NCI-H748 treated with DMSO at 0.1 percent for 48 hours (cell line): ENCODE measurements around the gene EPG5.
"Not testable (repeated sequence)": the region's sequence is repeated elsewhere in the genome, so short reads cannot be mapped to it uniquely, and the experiment has no call there.

Source experiments
- DNase-seq: peaks from one replicate; lab custom pipeline; 2025; lab: John Stamatoyannopoulos, UW

The EPG5 gene

DNA sequence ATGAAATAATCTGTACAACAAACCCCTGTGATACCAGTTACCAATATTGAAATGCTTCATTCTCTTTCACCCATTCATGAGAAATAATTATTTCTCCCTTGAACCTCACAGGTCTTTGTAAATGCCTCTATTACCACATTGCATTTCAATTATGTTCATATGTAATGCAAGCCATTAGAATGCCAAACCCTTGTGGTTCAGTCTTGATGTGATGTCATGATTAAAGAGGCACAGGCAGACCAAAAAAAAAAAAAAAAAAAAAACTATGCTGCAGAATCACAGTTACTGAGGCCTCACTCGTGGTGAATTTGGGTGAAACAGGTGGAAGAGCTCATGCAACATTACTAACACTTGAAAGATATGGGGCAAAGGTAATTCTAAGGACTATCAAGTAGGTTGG lies 9.4 kb upstream of the EPG5 start:
- DNase-seq: no peak

DNA sequence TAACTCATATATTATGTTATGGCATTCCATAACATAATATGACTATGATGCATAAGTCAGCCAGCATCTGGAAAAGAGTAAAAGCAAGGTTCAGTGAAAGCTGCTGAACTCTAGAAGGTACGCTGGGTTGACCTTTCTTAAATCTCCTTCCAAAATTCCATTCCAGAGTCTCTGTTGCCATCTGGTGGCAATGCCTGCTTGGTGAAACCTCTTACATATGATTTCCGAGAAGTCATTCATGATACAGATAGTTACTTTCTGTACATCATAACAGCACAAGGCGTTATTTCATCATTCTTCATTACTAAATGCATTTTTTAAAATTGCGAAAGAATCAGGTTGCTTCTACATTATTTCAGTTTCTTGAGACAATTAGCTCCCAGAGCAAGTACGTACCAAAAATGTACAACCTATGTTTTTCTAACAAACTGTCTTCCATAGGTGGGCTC lies 7.0 kb upstream of the EPG5 start:
- peak; percentile 67 for DNase-seq

DNA sequence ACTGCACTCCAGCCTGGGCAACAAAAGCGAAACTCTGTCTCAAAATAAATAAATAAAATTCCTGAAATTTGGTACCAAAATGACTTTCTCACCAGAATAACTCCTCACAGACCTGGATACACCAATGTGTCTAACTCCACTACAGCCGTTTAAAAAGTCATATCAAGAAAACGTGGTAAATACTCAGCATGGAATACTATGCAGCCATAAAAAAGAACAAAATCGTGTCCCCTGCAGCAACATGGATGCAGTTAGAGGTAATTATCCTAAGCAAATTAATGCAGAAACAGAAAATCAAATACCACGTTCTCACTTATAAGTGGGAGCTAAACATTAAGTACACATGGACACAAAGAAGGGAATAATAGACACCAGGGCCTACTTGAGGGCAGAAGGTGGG lies 2.2 kb downstream of the EPG5 start:
- not testable (repeated sequence) for DNase-seq

DNA sequence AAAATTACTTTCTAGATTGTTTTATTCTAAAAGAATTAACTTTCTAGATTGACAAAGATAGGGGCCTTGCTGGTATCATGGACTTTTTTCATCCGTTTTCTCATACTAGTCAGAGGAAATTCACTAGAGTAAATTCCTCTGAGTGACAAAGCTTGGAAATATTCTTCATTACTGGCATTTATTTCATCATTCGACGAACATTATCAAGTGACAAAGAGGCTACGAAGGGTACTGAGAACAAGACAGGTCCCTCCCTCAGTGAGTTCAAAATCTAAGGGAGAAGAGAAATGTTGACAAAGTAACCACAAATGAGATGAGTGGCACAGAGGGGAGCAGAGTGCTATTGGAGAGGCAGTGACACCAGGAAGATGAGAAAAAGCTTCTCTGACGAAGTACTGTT lies 4.3 kb downstream of the EPG5 start:
- DNase-seq: no peak

DNA sequence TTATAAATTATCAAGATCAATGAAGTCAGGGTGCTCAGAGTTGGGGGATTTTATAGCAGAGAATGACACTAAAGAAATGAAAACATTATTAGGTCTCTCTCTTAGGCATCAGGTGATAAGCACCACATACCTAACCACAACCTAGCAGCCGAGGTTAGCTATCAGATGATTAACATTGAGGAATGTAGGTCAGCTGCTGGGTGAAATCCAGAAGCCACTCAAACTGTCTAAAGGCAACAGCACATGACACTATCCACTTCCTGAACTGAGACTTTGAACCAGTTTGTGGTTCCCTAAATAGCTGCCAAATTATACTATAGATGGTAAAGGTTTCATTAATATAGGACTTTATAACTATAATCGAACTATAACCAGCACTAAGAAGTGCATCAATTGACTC lies 4.7 kb downstream of the EPG5 start:
- DNase-seq: no peak

DNA sequence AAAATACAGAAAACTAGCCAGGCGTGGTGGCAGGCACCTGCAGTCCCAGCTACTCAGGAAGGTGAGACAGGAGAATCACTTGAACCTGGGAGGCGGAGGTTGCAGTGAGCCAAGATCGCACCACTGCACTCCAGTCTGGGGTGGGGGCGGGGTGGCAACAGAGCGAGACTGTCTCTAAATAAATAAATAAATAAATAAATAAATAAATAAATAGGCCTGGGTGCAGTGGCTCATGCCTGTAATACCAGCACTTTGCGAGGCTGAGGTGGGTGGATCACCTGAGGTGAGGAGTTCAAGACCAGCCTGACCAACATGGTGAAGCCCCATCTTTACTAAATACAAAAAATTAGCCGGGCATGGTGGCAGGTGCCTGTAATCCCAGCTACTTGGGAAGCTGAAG lies 7.6 kb downstream of the EPG5 start:
- DNase-seq: not testable (repeated sequence)

DNA sequence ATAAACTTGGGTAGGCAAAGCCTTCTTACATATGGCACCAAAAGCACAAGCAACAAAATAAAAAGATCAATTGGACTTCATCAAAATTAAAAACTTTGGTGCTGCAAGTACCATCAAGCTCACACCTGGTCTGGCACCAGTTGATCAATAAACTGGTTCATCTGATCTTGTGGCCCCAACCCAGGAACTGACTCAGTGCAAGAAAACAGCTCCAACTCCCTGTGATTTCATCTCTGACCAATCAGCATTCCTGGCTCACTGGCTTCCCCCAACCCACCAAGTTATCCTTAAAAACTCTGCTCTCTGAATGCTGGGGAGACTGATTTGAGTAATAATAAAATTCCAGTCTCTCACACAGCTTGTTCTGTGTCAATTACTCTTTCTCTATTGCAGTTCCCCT lies 8.4 kb downstream of the EPG5 start:
- DNase-seq: no peak

DNA sequence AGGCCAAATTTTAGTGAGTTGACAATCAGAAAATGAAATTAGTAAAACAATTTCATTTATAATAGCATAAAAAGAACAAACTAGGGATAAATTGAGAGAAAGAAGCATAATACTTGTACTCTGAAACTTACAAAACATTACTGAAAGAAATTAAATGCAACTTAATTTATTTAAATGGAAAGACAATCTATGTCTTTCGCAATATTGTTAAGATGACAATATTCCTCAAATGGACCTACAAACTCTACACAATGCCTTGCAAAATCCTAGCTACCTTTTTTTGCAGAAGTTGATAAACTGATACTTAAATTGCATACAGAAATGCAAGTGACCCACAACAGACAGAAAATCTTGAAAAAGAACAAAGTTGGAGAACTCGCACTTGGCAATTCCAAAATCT lies 9.1 kb downstream of the EPG5 start:
- DNase-seq: no peak

DNA sequence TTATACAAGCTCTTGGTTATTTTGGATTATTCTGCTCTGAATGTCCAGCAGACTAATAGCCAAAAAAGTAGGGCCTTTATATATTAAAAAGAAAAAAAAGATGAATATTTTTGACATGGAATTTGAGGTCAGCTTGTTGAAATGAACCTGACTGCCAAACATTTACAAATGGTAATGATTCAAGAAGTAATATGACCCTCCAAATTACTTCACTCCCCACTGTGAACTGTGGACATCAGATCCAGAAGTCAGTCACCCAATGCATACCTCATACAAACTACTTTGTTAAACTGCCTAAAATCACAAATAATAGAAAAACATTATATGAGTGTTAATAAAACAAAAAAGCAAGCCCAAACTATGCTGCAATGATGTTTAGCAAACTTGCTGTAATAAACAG lies 10.0 kb downstream of the EPG5 start:
- DNase-seq: no peak

DNA sequence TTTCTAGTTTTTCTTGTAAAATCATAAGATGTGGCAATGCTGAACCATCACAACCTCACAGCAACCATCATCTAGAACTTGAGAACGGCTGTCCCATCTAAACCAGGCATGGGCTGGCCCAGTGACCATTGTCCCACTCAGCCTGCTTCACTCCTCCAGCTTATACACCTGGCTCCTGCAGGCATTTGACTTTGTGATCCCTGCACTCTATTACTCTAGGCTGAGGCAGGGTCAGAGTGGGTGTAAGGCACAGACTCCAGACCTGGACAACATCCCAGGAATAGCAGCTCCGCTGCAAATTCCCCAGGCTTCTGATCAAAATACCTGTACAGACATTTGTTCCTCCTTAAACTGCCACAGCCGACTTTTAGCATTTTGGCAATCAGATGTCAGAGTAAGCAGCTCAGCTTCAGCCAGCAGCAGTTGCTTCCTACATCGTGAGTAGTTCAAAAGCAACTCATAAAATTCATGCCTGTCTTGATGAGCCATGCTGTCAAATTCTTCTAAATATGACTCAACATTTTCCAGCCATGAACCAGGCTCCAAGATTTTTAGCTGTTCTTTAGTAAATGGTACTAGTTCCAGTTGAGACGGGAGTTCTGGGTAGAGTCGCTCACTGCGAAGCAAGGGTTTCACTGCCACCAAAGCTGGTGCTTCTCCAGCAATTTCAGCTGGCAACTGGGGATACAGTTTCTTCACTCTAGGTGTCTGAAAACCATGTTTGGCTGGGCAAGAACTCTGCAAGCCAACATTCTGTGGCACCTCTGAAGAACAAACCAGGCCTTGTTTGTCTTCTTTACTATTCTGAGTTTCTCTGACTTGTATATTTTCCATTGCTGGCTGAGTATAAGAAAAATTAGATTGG lies 12.8 kb downstream of the EPG5 start:
- no peak for DNase-seq

DNA sequence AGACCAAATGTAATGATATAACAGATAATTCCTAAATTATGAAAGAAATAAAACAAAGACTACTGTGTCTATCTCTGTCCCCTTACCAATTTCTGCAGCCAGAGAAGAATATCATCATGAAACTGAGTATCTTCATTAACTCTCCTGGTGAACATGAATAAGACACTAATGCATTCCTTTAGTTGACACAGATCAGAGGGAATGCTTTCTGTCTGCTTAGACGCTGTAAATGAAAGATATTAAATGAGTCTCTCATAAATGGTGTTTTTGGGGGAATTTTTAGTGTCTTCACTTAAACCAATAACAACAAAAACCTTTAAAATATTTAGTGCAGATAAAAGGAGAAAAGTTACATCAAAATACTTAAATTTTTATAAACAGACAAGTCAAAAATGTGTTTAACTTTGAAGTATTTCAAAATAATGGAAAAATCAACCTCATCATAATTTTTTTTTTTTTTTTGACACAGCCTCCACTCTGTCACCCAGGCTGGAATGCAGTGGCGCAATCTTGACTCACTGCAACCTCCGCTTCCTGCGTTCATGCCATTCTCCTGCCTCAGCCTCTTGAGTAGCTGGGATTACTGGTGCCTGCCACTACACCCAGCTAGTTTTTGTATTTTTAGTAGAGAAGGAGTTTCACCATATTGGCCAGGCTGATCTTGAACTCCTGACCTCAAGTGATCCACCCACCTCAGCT lies 16.0 kb downstream of the EPG5 start:
- no peak for DNase-seq

DNA sequence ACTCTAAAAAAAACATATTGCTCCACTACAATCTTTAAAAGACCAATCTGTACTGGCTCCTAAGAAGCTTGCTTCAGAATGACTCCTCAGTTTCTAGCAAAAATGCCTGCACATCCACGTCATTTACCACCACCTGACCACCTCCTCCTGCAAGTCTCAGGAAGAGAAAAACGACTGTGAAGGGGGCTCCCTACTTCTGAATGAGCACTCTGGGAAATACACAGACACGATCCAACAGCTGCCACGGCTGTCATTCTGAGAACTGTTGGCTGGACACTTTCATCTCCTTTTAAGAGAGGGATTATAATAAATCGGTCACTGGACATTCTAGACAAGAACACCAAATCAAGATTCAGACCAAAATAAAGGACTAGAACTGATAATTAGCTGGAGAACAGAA lies 21.5 kb downstream of the EPG5 start:
- no peak for DNase-seq

DNA sequence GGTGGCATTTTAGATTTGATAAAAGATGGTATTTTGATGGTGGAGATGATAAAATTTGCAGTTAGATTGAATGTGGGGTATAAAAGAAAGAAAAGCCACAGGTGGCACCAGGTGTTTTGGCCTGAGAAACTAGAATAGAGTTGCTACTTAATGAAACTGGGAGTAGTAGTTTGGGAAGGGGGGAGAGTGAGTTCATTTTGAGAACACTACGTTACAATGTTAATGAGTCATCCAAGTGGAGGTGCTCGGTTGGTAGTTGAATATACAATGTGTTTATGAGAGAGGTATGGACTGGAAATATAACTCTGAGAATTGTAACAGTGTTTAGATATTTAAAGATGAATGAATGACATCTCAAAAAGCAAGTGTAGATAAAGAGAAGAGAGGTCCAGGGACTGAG lies 26.4 kb downstream of the EPG5 start:
- no peak for DNase-seq

DNA sequence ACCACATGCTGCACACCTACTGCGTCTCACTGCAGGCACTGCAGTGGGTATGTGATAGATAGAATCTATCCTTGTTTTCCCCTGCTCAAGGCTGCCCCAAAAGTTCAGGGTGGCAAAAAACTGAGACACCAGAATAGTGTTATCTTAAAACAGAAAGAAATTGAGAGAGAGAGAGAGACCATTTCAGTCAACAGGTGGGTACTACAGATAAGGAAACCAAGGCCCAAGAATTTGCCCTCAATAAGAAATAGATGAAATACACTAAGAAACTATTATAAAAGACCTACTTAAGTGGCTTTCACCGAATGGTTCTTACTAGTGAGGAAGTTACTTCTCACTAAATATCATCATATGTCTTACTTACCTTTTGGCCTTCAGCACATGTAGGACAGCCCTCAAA lies 27.9 kb downstream of the EPG5 start:
- DNase-seq: no peak

DNA sequence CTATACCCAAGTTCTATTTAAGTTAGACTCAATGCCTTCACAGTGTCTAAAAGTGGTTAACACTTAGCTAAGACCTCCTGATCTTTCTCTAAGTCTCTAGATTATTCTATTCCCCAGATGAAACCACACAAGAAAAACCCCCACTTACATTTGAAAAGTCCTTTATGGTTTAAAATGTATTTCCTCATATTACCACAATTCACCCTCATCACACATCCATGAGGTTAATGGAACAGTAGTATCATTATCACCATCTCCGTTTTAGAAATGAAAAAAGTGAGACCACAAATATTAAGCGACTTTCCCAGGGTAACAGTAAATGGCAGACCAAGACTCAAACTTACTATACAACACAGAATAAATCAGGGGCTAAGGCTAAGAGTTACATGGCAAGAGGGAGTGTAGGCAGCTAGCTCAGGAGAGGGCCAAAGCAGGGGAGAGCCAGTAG lies 28.6 kb downstream of the EPG5 start:
- no peak for DNase-seq

DNA sequence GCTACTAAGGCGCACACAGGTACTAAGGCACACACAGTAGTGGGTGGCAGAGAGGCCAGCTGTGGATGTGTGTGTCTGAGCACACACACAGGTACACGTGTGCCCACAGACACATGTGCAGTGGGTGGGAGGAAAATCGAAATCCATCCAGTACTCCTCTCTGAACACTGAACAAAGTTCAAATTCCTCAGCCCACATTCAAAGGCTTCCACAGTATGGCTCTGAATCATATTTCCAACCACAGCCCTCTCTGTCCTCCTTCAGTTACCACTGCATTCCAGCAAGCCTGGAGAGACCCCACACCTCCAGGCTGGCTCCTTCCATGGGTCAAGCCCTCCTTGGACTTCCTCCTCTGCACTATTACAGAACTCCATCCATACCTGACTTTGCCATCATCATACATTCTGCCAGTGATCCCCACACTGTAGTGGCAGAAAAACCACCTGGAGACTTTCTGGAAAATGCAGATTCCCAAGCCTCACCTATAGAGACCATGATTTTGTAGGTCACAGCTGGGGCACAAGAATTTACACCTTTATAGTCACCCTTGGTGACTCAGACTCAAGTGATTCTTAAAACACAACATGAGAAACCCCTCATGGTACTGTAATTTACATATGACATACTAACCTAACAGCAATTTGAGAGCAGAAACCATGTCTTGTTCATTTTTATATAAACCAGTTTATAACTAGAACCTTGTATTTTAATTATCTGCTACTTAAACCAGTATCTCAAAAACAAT lies 31.4 kb downstream of the EPG5 start:
- no peak for DNase-seq

DNA sequence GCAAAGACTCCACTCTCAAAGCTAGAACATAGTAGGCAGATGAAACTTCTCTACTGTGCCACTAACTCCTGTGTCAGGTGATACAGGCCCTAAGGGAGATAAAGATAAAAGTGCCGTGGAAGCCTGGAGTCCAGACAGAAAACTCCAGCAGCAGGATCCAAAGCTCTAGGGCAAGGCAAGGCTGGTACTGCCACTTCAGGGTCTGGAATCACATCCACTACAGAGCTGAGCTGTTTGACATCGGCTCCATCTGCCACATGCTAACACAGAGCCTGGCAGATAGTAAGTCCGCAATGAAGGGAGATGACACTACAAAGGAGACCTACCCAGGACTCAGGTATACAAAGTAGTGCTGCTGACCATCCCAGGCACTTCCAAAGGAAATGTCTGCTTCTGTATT lies 34.4 kb downstream of the EPG5 start:
- DNase-seq: no peak

DNA sequence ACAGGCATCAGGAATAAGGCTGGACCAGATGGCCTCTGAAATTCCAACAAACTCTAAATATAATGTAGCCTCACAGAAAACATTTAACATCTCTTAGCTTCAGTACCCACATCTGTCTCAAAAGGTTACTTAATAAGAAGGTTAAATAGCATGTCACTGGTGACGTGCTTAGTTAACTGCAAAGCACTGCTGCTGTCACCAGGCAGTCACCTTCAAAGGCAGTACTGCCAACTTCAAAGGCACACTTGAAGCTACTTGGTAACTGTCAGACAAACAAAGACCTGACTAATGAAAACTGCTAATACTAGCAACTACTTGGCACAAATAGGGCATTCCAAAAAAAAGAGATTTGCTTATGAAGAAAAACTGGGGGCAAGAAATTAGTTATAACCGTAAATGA lies 36.2 kb downstream of the EPG5 start:
- no peak for DNase-seq

DNA sequence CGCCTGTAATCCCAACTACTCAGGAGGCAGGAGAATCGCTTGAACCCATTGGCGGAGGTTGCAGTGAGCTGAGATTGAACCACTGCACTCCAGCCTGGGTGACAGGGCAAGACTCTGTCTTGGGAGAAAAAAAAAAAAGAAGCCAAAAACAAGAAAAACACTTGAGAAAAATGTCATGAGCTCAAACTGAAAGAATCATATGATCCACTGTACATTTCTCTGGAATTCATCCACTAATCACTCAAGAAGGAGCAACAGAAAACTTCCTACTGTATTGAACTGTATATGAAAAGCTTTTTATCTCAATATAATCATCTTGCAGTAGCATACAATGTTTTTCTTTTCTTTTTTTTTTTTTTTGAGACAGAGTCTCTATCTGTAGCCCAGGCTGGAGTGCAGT lies 40.4 kb downstream of the EPG5 start:
- no peak for DNase-seq

DNA sequence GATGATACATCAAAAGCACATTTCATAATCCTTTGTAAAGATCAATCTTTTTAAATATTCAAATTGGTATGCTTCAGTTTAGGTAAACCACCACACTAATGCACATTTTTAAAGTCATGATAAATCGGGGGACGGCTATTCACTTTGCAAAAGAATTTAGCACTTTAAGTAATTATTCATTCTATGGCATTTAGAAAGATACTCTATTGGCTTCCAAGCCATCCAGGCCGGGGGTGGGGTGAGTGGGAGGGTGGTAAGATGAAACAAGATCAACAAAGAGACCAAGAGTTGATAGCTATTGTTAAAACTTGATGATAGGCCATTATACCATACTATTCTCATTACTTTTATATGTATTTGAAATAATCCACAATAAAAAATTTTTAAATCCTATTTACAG lies 41.0 kb downstream of the EPG5 start:
- no peak for DNase-seq

DNA sequence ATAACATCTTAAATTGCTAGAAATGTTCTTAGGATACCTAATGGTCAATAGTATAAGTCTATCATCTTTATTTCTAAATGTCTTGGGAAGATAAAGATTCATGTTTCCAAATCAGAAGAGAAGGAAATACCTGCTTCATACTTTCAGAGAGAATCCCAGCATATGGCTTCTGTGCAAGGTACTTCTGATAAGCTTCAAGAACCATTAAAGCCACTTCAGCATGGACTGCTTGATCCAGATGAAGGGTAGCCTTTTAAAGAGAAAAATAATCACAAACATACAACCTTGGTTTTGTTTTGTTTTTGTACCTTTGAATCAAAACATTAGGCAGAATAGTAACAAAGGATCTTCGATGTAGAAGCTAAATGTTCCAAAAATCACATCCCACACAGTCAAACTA lies 44.0 kb downstream of the EPG5 start:
- DNase-seq: no peak

DNA sequence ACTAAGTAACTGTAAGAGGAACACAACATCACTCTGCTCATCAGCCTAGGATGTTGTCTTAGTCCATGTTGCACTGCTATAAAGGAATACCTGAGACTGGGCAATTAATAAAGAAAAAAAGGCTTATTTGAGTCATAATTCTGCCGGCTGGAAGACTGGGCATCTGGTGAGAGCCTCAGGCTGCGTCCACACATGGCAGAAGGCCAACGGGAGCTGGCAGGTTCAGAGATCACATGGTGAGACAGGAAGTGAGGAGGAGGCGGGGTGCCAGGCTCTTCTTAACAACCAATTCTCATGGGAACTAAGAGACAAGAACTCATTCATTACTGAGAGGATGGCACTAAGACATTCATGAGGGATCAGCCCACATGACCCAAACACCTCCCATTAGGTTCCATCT lies 46.8 kb downstream of the EPG5 start:
- DNase-seq: no peak

DNA sequence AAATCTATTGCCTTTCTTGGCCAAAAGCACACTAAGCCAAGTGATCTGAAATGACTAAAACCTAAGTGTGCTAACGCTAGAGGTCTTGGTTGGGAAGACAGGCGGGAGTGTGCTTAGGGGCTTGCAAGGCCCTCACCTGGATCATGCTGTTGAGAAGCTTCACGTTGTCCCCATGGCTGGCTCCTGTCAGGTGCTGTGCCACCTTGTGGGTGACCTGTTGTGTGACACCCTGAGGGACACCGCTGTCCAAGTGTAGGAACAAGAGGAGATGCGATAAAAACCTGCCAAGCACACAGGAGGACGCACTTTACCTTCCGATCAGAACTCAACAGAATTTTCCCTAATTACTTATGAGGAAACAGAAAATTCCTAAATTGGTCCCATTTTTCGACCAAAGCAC lies 50.8 kb downstream of the EPG5 start:
- no peak for DNase-seq
